ENCODE data around the gene PRSS8.
A peak's percentile ranks its signal among the peaks of the same experiment; 100 is the strongest.
"Not testable (repeated sequence)": the region's sequence is repeated elsewhere in the genome, so short reads cannot be mapped to it uniquely, and the experiment has no call there.

The PRSS8 gene

GRCh38 chr16:31106509-31107464, 28.7 kb downstream of the PRSS8 start:
- DNase-seq, result no peak

- DNase-seq, result peak; percentile 60
Measured at GRCh38 chr16:31105677-31106213, 29.8 kb downstream of the PRSS8 start.

GRCh38 chr16:31100876-31101641, 34.5 kb downstream of the PRSS8 start:
- not testable (repeated sequence) for DNase-seq

- no peak for DNase-seq
Measured at GRCh38 chr16:31099860-31100638, 35.5 kb downstream of the PRSS8 start.

GRCh38 chr16:31094424-31095120, 41.0 kb downstream of the PRSS8 start, which contains the start of gene VKORC1:
VKORC1 (minus strand) TSS chr16:31094797; CDS start chr16:31094729, 68 bp downstream.
- peak; percentile 93 for DNase-seq

GRCh38 chr16:31094088-31094423, 41.5 kb downstream of the PRSS8 start:
- no peak for DNase-seq

GRCh38 chr16:31093132-31093703, 42.3 kb downstream of the PRSS8 start:
- DNase-seq, result peak; percentile 44

GRCh38 chr16:31092330-31092729, 43.2 kb downstream of the PRSS8 start:
- no peak for DNase-seq

- DNase-seq, result no peak
Measured at GRCh38 chr16:31090540-31090939, 45.0 kb downstream of the PRSS8 start.

GRCh38 chr16:31089199-31089598, 46.3 kb downstream of the PRSS8 start:
- no peak for DNase-seq

- no peak for DNase-seq
Measured at GRCh38 chr16:31088459-31089183, 46.9 kb downstream of the PRSS8 start, which contains the start of gene PRSS53. PRSS53 (minus strand) TSS chr16:31088943; CDS start chr16:31088809, 134 bp downstream.

- no peak for DNase-seq
Measured at GRCh38 chr16:31087971-31088370, 47.6 kb downstream of the PRSS8 start.

GRCh38 chr16:31087481-31087880, 48.0 kb downstream of the PRSS8 start:
- DNase-seq, result no peak

- no peak for DNase-seq
Measured at GRCh38 chr16:31086629-31086906, 49.0 kb downstream of the PRSS8 start.

- no peak for DNase-seq
Measured at GRCh38 chr16:31085873-31086628, 49.5 kb downstream of the PRSS8 start.

GRCh38 chr16:31085411-31085810, 50.1 kb downstream of the PRSS8 start:
- DNase-seq, result no peak

GRCh38 chr16:31084584-31085302, 50.8 kb downstream of the PRSS8 start:
- DNase-seq, result no peak

GRCh38 chr16:31083981-31084380, 51.5 kb downstream of the PRSS8 start:
- no peak for DNase-seq

GRCh38 chr16:31083556-31083955, 52.0 kb downstream of the PRSS8 start:
- DNase-seq, result no peak

Data from right kidney (tissue), 1 donor.